ENCODE measurements around the gene PSMB5.

DNA sequence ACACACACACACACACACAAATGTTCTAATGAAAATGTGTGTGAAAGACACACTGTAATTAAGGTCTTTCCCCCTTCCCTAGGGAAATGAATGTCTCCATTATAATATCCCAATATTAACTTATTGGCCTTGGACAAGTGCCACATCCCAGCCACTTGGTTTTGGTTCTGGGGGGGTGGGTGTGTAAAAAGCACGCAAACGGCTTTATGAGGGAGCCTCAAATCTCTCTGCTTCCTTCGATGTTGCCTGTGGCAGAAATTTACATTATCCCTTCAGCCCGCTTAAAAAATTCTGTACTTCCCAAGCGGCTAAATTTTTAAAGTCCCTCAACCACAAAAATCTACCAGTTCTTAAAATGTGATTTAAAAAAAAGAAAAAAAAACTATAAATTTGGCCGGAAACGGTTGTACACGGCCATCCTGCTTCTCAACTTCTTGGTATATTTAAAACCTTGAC, 25.2 kb downstream of the PSMB5 start:
- TF ChIP-seq POLR2A (IDR thresholded peaks at IDR 0.05; ENCODE audit: low read depth, low read length) (no peak), TAF1 (IDR thresholded peaks at IDR 0.05; ENCODE audit: low read depth, low read length) (no peak), POLR2AphosphoS5 (IDR thresholded peaks at IDR 0.05; ENCODE audit: low read depth, low read length) (no peak)
